ENCODE measurements around the gene PLXND1. TPM values are rescaled to one million over a fixed set of nuclear protein-coding genes. Genes with fewer than 3 reads are reported as not detected.

The PLXND1 gene
- total RNA-seq, 1 donor from 2014 or later, result 1.7 TPM

DNA sequence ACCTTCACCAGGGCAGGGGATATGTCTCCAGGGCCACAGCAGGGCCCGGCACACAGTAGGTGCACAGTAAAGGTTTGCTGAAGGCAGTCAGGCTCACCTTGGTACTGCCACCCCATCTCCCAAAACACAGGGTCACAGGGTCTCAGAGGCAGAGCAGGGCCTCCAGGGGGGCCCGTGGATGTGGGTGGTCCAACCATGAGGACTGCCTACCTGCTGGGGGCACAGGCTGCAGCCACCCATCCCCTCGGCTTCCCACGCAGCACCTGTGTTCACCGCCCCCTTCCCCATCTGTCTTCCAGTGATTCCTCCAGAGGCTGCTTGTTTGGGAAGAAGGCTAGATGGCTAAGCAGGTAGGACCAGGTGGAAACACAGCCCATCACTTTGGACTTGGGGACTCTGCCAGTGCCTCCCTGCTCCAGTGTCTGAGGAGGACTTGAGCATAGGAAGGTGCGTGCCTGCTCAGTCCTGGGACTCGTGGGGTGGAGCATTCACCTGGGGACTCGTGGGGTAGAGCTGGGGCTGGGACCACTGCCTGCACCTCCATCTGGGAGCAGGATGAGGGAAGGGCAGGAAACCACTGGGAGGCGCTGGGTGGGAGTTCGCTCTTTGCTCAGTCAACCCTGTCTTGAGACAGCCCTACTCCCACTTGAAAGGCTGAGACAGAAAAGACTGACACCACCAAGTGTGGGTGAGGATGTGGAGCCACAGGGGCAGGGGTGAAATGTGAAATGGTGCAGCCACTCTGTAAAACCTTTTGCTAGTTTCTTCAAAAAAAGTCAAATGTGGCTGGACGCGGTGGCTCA, 18.8 kb upstream of the PLXND1 start:
- peak overlapping the region; percentile 51 for H3K4me3 Mint-ChIP-seq

DNA sequence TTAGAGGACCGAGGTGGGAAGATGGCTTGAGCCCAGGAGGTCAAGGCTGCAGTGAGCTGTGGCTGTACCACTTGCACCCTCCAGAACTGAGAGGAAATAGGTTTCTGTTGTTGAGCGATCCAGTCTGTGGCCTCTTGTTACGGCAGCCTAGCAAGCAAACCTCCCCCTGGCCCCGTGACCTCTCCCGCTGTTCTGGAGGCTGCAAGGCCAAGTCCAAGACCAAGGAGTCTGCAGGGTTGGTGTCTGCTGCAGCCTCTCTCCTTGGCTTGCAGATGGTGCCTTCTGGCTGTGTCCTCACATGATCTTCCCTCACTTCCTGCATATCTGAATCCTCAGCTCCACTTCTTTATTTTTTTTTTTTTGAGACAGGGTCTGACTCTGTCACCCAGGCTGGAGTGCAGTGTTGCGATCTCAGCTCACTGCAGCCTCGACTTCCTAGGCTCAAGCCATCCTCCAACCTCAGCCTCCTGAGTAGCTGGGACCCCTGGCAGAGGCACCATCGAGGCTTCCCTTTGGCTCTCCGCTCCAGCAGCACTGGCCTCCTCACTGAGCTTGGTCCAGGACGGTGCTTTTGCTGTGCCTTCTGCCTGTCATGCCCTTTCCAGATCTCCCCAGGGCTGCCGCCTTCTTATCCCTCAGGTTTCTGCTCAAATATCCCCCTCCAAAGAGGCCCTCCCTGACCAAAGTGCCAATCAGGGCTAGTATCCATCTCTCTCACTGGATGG, 18.0 kb upstream of the PLXND1 start:
- Mint-ChIP-seq H3K27ac (no peak overlapping the region), H3K4me3 (no peak overlapping the region), H3K4me1 (ENCODE audit: low read depth) (peaks cover 20% of the 10 kb centered on the region), H3K36me3 (ENCODE audit: low read depth) (no peaks in the 10 kb centered on the region), H3K9me3 (no peaks in the 10 kb centered on the region), H3K27me3 (ENCODE audit: insufficient read depth) (peaks cover 11% of the 10 kb centered on the region)
- intact Hi-C loops (cut with micrococcal nuclease), result loop anchor here (5.0 kb wide), 3 partner anchors 182 to 972 kb away; partner anchors contain the start of genes IFT122 and RPN1
- DNase-seq (ENCODE audit: low spot score), result no peak

More for the DNA sequence above, 18.8 kb upstream of the PLXND1 start:
- peaks cover 20% of the 10 kb centered on the region for H3K4me1 Mint-ChIP-seq (ENCODE audit: low read depth)
- no peak overlapping the region for H3K27ac Mint-ChIP-seq
- H3K27me3 Mint-ChIP-seq (ENCODE audit: insufficient read depth), result peaks cover 16% of the 10 kb centered on the region
- H3K36me3 Mint-ChIP-seq (ENCODE audit: low read depth), result no peaks in the 10 kb centered on the region
- DNase-seq (ENCODE audit: low spot score), result no peak
- H3K9me3 Mint-ChIP-seq, result no peaks in the 10 kb centered on the region
- intact Hi-C loops (cut with micrococcal nuclease), result loop anchor here (5.0 kb wide), 3 partner anchors 183 to 973 kb away; partner anchors contain the start of genes IFT122 and RPN1

- no peaks in the 10 kb centered on the region for H3K36me3 Mint-ChIP-seq (ENCODE audit: low read depth)
- no peak overlapping the region for H3K27ac Mint-ChIP-seq
- peaks cover 11% of the 10 kb centered on the region for H3K27me3 Mint-ChIP-seq (ENCODE audit: insufficient read depth)
- no peaks in the 10 kb centered on the region for H3K9me3 Mint-ChIP-seq
- intact Hi-C loops (cut with micrococcal nuclease), result no loop called here
- H3K4me3 Mint-ChIP-seq, result no peak overlapping the region
- peaks cover 20% of the 10 kb centered on the region for H3K4me1 Mint-ChIP-seq (ENCODE audit: low read depth)
- no peak for DNase-seq (ENCODE audit: low spot score)
Observed at GRCh38 chr3:129623447-129624118, 17.1 kb upstream of the PLXND1 start.

- H3K36me3 Mint-ChIP-seq (ENCODE audit: low read depth), result no peaks in the 10 kb centered on the region
- intact Hi-C loops (cut with micrococcal nuclease), result no loop called here
- H3K4me3 Mint-ChIP-seq, result no peak overlapping the region
- no peaks in the 10 kb centered on the region for H3K9me3 Mint-ChIP-seq
- H3K27me3 Mint-ChIP-seq (ENCODE audit: insufficient read depth), result peaks cover 8% of the 10 kb centered on the region
- peaks cover 15% of the 10 kb centered on the region for H3K4me1 Mint-ChIP-seq (ENCODE audit: low read depth)
- DNase-seq (ENCODE audit: low spot score), result no peak
- no peak overlapping the region for H3K27ac Mint-ChIP-seq
Observed at GRCh38 chr3:129622933-129623332, 16.5 kb upstream of the PLXND1 start.

DNA sequence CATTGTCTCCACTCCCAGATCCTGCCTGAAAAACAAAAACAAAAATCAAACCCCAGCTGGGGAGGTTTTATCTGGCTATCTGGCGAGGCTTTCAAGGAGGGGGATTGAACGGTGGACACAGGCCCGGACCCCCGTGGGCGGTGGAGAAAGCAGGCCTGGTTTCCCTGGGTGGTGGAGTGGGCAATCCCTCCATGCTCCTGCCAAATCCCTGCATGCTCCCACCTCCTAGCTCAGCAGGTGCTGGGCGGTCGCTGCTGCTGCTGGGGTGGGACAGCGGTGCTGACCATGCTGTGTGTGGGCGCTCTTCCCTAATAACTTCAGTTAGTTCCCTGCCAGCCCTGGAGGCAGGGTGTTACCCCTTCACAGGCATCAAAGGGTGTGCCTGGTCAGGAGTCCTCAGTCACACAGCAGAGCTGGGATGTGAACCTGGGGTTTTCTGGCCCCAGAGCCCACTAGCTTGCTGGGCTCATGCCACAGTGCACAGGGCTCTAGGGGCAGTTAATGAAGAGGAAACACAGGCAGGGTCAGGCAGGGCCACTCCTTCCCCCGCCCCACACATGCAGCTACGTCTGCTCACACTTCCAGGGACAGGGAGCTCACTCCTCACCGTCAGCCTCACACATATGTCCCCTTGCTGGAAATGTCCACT, 15.9 kb upstream of the PLXND1 start:
- Mint-ChIP-seq H3K4me3 (no peak overlapping the region), H3K9me3 (no peaks in the 10 kb centered on the region), H3K4me1 (ENCODE audit: low read depth) (peaks cover 9% of the 10 kb centered on the region), H3K36me3 (ENCODE audit: low read depth) (no peaks in the 10 kb centered on the region), H3K27me3 (ENCODE audit: insufficient read depth) (peaks cover 3% of the 10 kb centered on the region), H3K27ac (no peak overlapping the region)
- no peak for DNase-seq (ENCODE audit: low spot score)
- intact Hi-C loops (cut with micrococcal nuclease), result no loop called here

- peaks cover 2% of the 10 kb centered on the region for H3K27me3 Mint-ChIP-seq (ENCODE audit: insufficient read depth)
- intact Hi-C loops (cut with micrococcal nuclease), result no loop called here
- peaks cover 6% of the 10 kb centered on the region for H3K4me1 Mint-ChIP-seq (ENCODE audit: low read depth)
- no peak overlapping the region for H3K27ac Mint-ChIP-seq
- H3K4me3 Mint-ChIP-seq, result no peak overlapping the region
- no peak for DNase-seq (ENCODE audit: low spot score)
- no peaks in the 10 kb centered on the region for H3K36me3 Mint-ChIP-seq (ENCODE audit: low read depth)
- no peaks in the 10 kb centered on the region for H3K9me3 Mint-ChIP-seq
Observed at GRCh38 chr3:129621626-129622225, 15.2 kb upstream of the PLXND1 start.

- no peak overlapping the region for H3K27ac Mint-ChIP-seq
- H3K4me3 Mint-ChIP-seq, result no peak overlapping the region
- peaks cover under 1% of the 10 kb centered on the region for H3K4me1 Mint-ChIP-seq (ENCODE audit: low read depth)
- no peak for DNase-seq (ENCODE audit: low spot score)
- no peaks in the 10 kb centered on the region for H3K9me3 Mint-ChIP-seq
- intact Hi-C loops (cut with micrococcal nuclease), result no loop called here
- no peaks in the 10 kb centered on the region for H3K36me3 Mint-ChIP-seq (ENCODE audit: low read depth)
- H3K27me3 Mint-ChIP-seq (ENCODE audit: insufficient read depth), result peaks cover 2% of the 10 kb centered on the region
Observed at GRCh38 chr3:129620828-129621559, 14.5 kb upstream of the PLXND1 start.

- no peak overlapping the region for H3K4me3 Mint-ChIP-seq
- no peak overlapping the region for H3K27ac Mint-ChIP-seq
- intact Hi-C loops (cut with micrococcal nuclease), result no loop called here
- H3K9me3 Mint-ChIP-seq, result no peaks in the 10 kb centered on the region
- no peaks in the 10 kb centered on the region for H3K36me3 Mint-ChIP-seq (ENCODE audit: low read depth)
- DNase-seq (ENCODE audit: low spot score), result no peak
- no peaks in the 10 kb centered on the region for H3K4me1 Mint-ChIP-seq (ENCODE audit: low read depth)
- H3K27me3 Mint-ChIP-seq (ENCODE audit: insufficient read depth), result no peaks in the 10 kb centered on the region
Observed at GRCh38 chr3:129619726-129620162, 13.3 kb upstream of the PLXND1 start.

DNA sequence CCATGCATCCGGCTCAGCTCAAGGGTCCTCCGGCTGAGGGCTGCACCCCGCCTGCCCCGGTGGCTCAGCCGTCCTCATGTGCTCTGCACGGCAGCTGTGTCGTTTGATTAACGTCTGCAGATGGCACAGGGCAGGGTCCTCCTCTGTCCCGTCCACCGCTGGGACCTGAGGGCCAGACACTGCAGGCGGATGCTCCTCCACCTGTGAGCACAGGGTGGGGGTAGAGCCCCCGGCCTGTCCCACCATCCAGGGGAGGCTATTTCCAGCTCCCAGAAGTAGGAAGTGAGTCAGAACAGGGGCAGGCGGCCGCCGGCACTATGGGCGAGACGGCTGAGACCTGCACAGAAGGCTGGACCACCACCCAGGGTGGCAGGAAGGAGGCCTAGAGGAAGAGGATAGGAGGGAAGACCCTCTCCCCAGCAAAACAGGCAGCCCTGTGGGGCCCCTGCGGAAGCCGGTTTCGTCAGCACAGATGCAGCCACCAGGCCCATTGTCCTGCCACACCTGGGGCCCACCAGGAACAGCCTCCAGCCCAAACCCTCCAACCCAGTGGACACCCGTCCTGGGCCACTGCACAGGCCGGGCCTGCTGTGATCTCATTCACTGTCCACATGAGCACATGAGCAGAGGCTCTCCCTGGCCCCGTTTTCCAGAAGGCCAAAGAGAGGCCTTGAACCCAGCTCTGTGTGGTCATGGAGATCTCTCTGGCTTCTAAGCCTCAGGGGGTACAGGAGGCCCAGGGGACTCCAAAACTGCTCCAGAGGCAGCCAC, 12.6 kb upstream of the PLXND1 start:
- Mint-ChIP-seq H3K36me3 (ENCODE audit: low read depth) (no peaks in the 10 kb centered on the region), H3K27ac (no peak overlapping the region), H3K9me3 (no peaks in the 10 kb centered on the region), H3K4me3 (no peak overlapping the region), H3K4me1 (ENCODE audit: low read depth) (no peaks in the 10 kb centered on the region), H3K27me3 (ENCODE audit: insufficient read depth) (no peaks in the 10 kb centered on the region)
- intact Hi-C loops (cut with micrococcal nuclease), result no loop called here
- no peak for DNase-seq (ENCODE audit: low spot score)

- intact Hi-C loops (cut with micrococcal nuclease), result no loop called here
- Mint-ChIP-seq H3K4me1 (ENCODE audit: low read depth) (no peaks in the 10 kb centered on the region), H3K27ac (no peak overlapping the region), H3K9me3 (no peaks in the 10 kb centered on the region), H3K4me3 (no peak overlapping the region), H3K36me3 (ENCODE audit: low read depth) (no peaks in the 10 kb centered on the region), H3K27me3 (ENCODE audit: insufficient read depth) (no peaks in the 10 kb centered on the region)
- DNase-seq (ENCODE audit: low spot score), result no peak
Observed at GRCh38 chr3:129618186-129618820, 11.8 kb upstream of the PLXND1 start.

All from activated T-helper 1 cell treated with anti-CD3 and anti-CD28 coated beads, Interleukin-12 subunit alpha, Interleukin-12 subunit beta, Interleukin-2, Interleukin-4 antibody, amounts not matched to agents 30 ng/mL and 10 ng/mL and 1 ng/mL, durations not matched to agents 14 hours and 24 hours and 36 hours (primary cell).